ENCODE data around the gene PTPRG. TPM values are rescaled to one million over a fixed set of nuclear protein-coding genes. Genes with fewer than 3 reads are reported as not detected.

Gene PTPRG
- total RNA-seq, 2 donors from 2014 or later, result 23.9 to 31.6 TPM

GRCh38 chr3:61960976-61961375 lies 399.6 kb downstream of the PTPRG start:
- Histone ChIP-seq H3K27ac (no peak overlapping the region), H3K36me3 (replicated peaks in 1 of 2; ENCODE audit: insufficient read depth in 1 of 2, low read depth in 2 of 2) (no peaks in the 10 kb centered on the region), H3K9me3 (no peaks in the 10 kb centered on the region), H3K4me3 (no peak overlapping the region), H3K4me1 (peaks cover 9% of the 10 kb centered on the region), H3K27me3 (no peaks in the 10 kb centered on the region)
- no peak for ATAC-seq
- intact Hi-C loops (cut with DNase I), result no loop called here
- DNase-seq, result no peak
- TF ChIP-seq POLR2A (IDR thresholded peaks at IDR 0.05) (no peak), CTCF (IDR thresholded peaks at IDR 0.05) (no peak)

- WGBS, 2 donors, result 89 to 94% methylated on average over 3 of the region's 3 CpGs
- DNase-seq (no peak), ATAC-seq (no peak)
- H3K4me1 ChIP-seq, result peaks cover 1% of the 10 kb centered on the region
- no peaks in the 10 kb centered on the region for H3K36me3 ChIP-seq (replicated peaks in 1 of 2; ENCODE audit: insufficient read depth in 1 of 2, low read depth in 2 of 2)
- H3K4me3 ChIP-seq, result no peak overlapping the region
- no peaks in the 10 kb centered on the region for H3K27me3 ChIP-seq
- H3K27ac ChIP-seq, result no peak overlapping the region
- intact Hi-C loops (cut with DNase I), result no loop called here
- TF ChIP-seq POLR2A (IDR thresholded peaks at IDR 0.05) (no peak), CTCF (IDR thresholded peaks at IDR 0.05) (no peak)
- H3K9me3 ChIP-seq, result no peaks in the 10 kb centered on the region
Measured at GRCh38 chr3:61961900-61962299, 400.5 kb downstream of the PTPRG start.

GRCh38 chr3:61964566-61964965 lies 403.2 kb downstream of the PTPRG start:
- no peak for TF ChIP-seq POLR2A (IDR thresholded peaks at IDR 0.05)
- TF ChIP-seq CTCF (IDR thresholded peaks at IDR 0.05), result no peak
- Histone ChIP-seq H3K36me3 (replicated peaks in 1 of 2; ENCODE audit: insufficient read depth in 1 of 2, low read depth in 2 of 2) (no peaks in the 10 kb centered on the region), H3K27me3 (no peaks in the 10 kb centered on the region), H3K4me1 (no peaks in the 10 kb centered on the region), H3K4me3 (no peak overlapping the region), H3K9me3 (no peaks in the 10 kb centered on the region), H3K27ac (no peak overlapping the region)
- ATAC-seq (no peak), DNase-seq (no peak)
- intact Hi-C loops (cut with DNase I), result no loop called here
- 93 to 96% methylated on average over 8 of the region's 8 CpGs for WGBS, 2 donors

- TF ChIP-seq POLR2A (IDR thresholded peaks at IDR 0.05) (no peak), CTCF (IDR thresholded peaks at IDR 0.05) (no peak)
- Histone ChIP-seq H3K4me1 (no peaks in the 10 kb centered on the region), H3K9me3 (no peaks in the 10 kb centered on the region), H3K27ac (no peak overlapping the region), H3K4me3 (no peak overlapping the region), H3K36me3 (replicated peaks in 1 of 2; ENCODE audit: insufficient read depth in 1 of 2, low read depth in 2 of 2) (no peaks in the 10 kb centered on the region), H3K27me3 (no peaks in the 10 kb centered on the region)
- WGBS, 2 donors, result 75 to 78% methylated on average over 2 of the region's 2 CpGs
- no peak for ATAC-seq
- no peak for DNase-seq
- intact Hi-C loops (cut with DNase I), result no loop called here
Measured at GRCh38 chr3:61965770-61966131, 404.4 kb downstream of the PTPRG start.

GRCh38 chr3:61966200-61966599 lies 404.8 kb downstream of the PTPRG start:
- no peak overlapping the region for H3K4me3 ChIP-seq
- H3K9me3 ChIP-seq, result no peaks in the 10 kb centered on the region
- DNase-seq (no peak), ATAC-seq (no peak)
- no peak overlapping the region for H3K27ac ChIP-seq
- TF ChIP-seq CTCF (IDR thresholded peaks at IDR 0.05) (no peak), POLR2A (IDR thresholded peaks at IDR 0.05) (no peak)
- no peaks in the 10 kb centered on the region for H3K36me3 ChIP-seq (replicated peaks in 1 of 2; ENCODE audit: insufficient read depth in 1 of 2, low read depth in 2 of 2)
- no peaks in the 10 kb centered on the region for H3K27me3 ChIP-seq
- H3K4me1 ChIP-seq, result no peaks in the 10 kb centered on the region
- 66 to 86% methylated on average over 2 of the region's 2 CpGs for WGBS, 2 donors
- intact Hi-C loops (cut with DNase I), result no loop called here

Data from body of pancreas (tissue), 4 donors.